Measurements from ENCODE around the gene ANO1.
"Not testable (repeated sequence)": the region's sequence is repeated elsewhere in the genome, so short reads cannot be mapped to it uniquely, and the experiment has no call there.

The ANO1 gene

GRCh38 chr11:70210051-70210501 is 132.0 kb downstream of the ANO1 start:
- DNase-seq (ENCODE audit: low read depth), result no peak

- no peak for DNase-seq (ENCODE audit: low read depth)
These were observed 132.4 kb downstream of the ANO1 start for GRCh38 chr11:70210530-70210929.

- DNase-seq (ENCODE audit: low read depth), result no peak
These were observed 134.2 kb downstream of the ANO1 start for GRCh38 chr11:70212227-70212811.

- DNase-seq (ENCODE audit: low read depth), result not testable (repeated sequence)
These were observed 139.3 kb downstream of the ANO1 start for GRCh38 chr11:70217388-70217787.

GRCh38 chr11:70218076-70218475 is 140.0 kb downstream of the ANO1 start:
- DNase-seq (ENCODE audit: low read depth), result not testable (repeated sequence)

- no peak for DNase-seq (ENCODE audit: low read depth)
These were observed 142.0 kb downstream of the ANO1 start for GRCh38 chr11:70220136-70220535.

- DNase-seq (ENCODE audit: low read depth), result no peak
These were observed 142.8 kb downstream of the ANO1 start for GRCh38 chr11:70220920-70221319.

GRCh38 chr11:70225681-70226177 is 147.6 kb downstream of the ANO1 start:
- no peak for DNase-seq (ENCODE audit: low read depth)

GRCh38 chr11:70226183-70226582 is 148.1 kb downstream of the ANO1 start:
- DNase-seq (ENCODE audit: low read depth), result no peak

GRCh38 chr11:70226967-70227366 is 148.8 kb downstream of the ANO1 start:
- no peak for DNase-seq (ENCODE audit: low read depth)

GRCh38 chr11:70229737-70230136 is 151.6 kb downstream of the ANO1 start:
- no peak for DNase-seq (ENCODE audit: low read depth)

- no peak for DNase-seq (ENCODE audit: low read depth)
These were observed 152.2 kb downstream of the ANO1 start for GRCh38 chr11:70230151-70230839.

GRCh38 chr11:70230840-70231710 is 153.0 kb downstream of the ANO1 start:
- DNase-seq (ENCODE audit: low read depth), result no peak

GRCh38 chr11:70233034-70233433 is 154.9 kb downstream of the ANO1 start:
- no peak for DNase-seq (ENCODE audit: low read depth)

- no peak for DNase-seq (ENCODE audit: low read depth)
These were observed 155.4 kb downstream of the ANO1 start for GRCh38 chr11:70233511-70233934.

- no peak for DNase-seq (ENCODE audit: low read depth)
These were observed 155.8 kb downstream of the ANO1 start for GRCh38 chr11:70233962-70234361.
